SHP77 treated with DMSO at 0.1 percent for 48 hours (cell line): ENCODE measurements around the gene B3GALT5.

ENCODE experiments used
- DNase-seq: peaks from one replicate; lab custom pipeline; 2025; lab: John Stamatoyannopoulos, UW

B3GALT5 gene

GRCh38 chr21:39700318-39700717 lies 87.6 kb downstream of the B3GALT5 start:
- no peak for DNase-seq

- no peak for DNase-seq
These were observed 90.8 kb downstream of the B3GALT5 start for GRCh38 chr21:39703578-39703977.

GRCh38 chr21:39705849-39706248 lies 93.1 kb downstream of the B3GALT5 start:
- DNase-seq, result no peak

- no peak for DNase-seq
These were observed 94.6 kb downstream of the B3GALT5 start for GRCh38 chr21:39707316-39707715.

- no peak for DNase-seq
These were observed 98.1 kb downstream of the B3GALT5 start for GRCh38 chr21:39710866-39711265.

GRCh38 chr21:39712273-39712672 lies 99.5 kb downstream of the B3GALT5 start:
- no peak for DNase-seq

- DNase-seq, result peak; percentile 2
These were observed 100.2 kb downstream of the B3GALT5 start for GRCh38 chr21:39712976-39713375.

- no peak for DNase-seq
These were observed 101.2 kb downstream of the B3GALT5 start for GRCh38 chr21:39713905-39714304.

GRCh38 chr21:39714331-39714730 lies 101.6 kb downstream of the B3GALT5 start:
- DNase-seq, result no peak

GRCh38 chr21:39715804-39716397 lies 103.2 kb downstream of the B3GALT5 start:
- no peak for DNase-seq

- DNase-seq, result no peak
These were observed 107.5 kb downstream of the B3GALT5 start for GRCh38 chr21:39720126-39720778.

- no peak for DNase-seq
These were observed 109.1 kb downstream of the B3GALT5 start for GRCh38 chr21:39721885-39722284.
